ENCODE measurements around the gene TMEM106B.

The TMEM106B gene

GRCh38 chr7:12228024-12228423 is 16.9 kb downstream of the TMEM106B start:
- no peak for DNase-seq (ENCODE audit: low read depth)

GRCh38 chr7:12229046-12229445 is 18.0 kb downstream of the TMEM106B start:
- no peak for DNase-seq (ENCODE audit: low read depth)

GRCh38 chr7:12231097-12231496 is 20.0 kb downstream of the TMEM106B start:
- DNase-seq (ENCODE audit: low read depth) = no peak

- no peak for DNase-seq (ENCODE audit: low read depth)
These were observed 22.1 kb downstream of the TMEM106B start for GRCh38 chr7:12233175-12233574.

- no peak for DNase-seq (ENCODE audit: low read depth)
These were observed 23.3 kb downstream of the TMEM106B start for GRCh38 chr7:12234334-12234865.

GRCh38 chr7:12235970-12236369 is 24.9 kb downstream of the TMEM106B start:
- no peak for DNase-seq (ENCODE audit: low read depth)

- DNase-seq (ENCODE audit: low read depth) = no peak
These were observed 25.9 kb downstream of the TMEM106B start for GRCh38 chr7:12237007-12237406.

GRCh38 chr7:12239806-12240205 is 28.7 kb downstream of the TMEM106B start:
- no peak for DNase-seq (ENCODE audit: low read depth)

- no peak for DNase-seq (ENCODE audit: low read depth)
These were observed 33.0 kb downstream of the TMEM106B start for GRCh38 chr7:12244129-12244528.

- DNase-seq (ENCODE audit: low read depth) = no peak
These were observed 33.6 kb downstream of the TMEM106B start for GRCh38 chr7:12244694-12245093.

- DNase-seq (ENCODE audit: low read depth) = no peak
These were observed 38.6 kb downstream of the TMEM106B start for GRCh38 chr7:12249706-12250105.

GRCh38 chr7:12250232-12250631 is 39.1 kb downstream of the TMEM106B start:
- DNase-seq (ENCODE audit: low read depth) = no peak

GRCh38 chr7:12256090-12256489 is 45.0 kb downstream of the TMEM106B start:
- DNase-seq (ENCODE audit: low read depth) = no peak

GRCh38 chr7:12257582-12257981 is 46.5 kb downstream of the TMEM106B start:
- peak; percentile 1 for DNase-seq (ENCODE audit: low read depth)

GRCh38 chr7:12258074-12258473 is 47.0 kb downstream of the TMEM106B start:
- DNase-seq (ENCODE audit: low read depth) = no peak

- no peak for DNase-seq (ENCODE audit: low read depth)
These were observed 56.4 kb downstream of the TMEM106B start for GRCh38 chr7:12267542-12267941.

- no peak for DNase-seq (ENCODE audit: low read depth)
These were observed 58.2 kb downstream of the TMEM106B start for GRCh38 chr7:12269100-12269895.

- DNase-seq (ENCODE audit: low read depth) = no peak
These were observed 69.9 kb downstream of the TMEM106B start for GRCh38 chr7:12281038-12281437.

GRCh38 chr7:12287901-12288300 is 76.8 kb downstream of the TMEM106B start:
- no peak for DNase-seq (ENCODE audit: low read depth)

GRCh38 chr7:12289996-12290395 is 78.9 kb downstream of the TMEM106B start:
- no peak for DNase-seq (ENCODE audit: low read depth)

GRCh38 chr7:12290761-12291160 is 79.7 kb downstream of the TMEM106B start:
- DNase-seq (ENCODE audit: low read depth) = no peak

GRCh38 chr7:12291870-12292269 is 80.8 kb downstream of the TMEM106B start:
- DNase-seq (ENCODE audit: low read depth) = no peak
